HG02763 (cell line): Measurements from ENCODE around the gene CLEC16A.

Experiments used
- ATAC-seq: cut with Tn5 transposase; IDR thresholded peaks from one replicate; pipeline ENCODE4 v1.9.1; 2021; ENCODE audit warnings: mild to moderate bottlenecking, moderate library complexity; ENCODE audit not compliant: unreplicated experiment

CLEC16A gene

GRCh38 chr16:11225677-11226549 lies 281.5 kb downstream of the CLEC16A start:
- ATAC-seq: no peak

- no peak for ATAC-seq
Measured at GRCh38 chr16:11229432-11229831, 285.1 kb downstream of the CLEC16A start.

GRCh38 chr16:11229906-11230305 lies 285.5 kb downstream of the CLEC16A start:
- no peak for ATAC-seq

GRCh38 chr16:11231367-11231970 lies 287.1 kb downstream of the CLEC16A start:
- no peak for ATAC-seq
